Activated CD8-positive, alpha-beta T cell treated with anti-CD3 and anti-CD28 coated beads for 36 hours (primary cell): Measurements from ENCODE around the gene CBY1. TPM values are rescaled to one million over a fixed set of nuclear protein-coding genes. Genes with fewer than 3 reads are reported as not detected.

ENCODE experiments used
- ATAC-seq: fragments of 200-7000 bp; cut with Tn5 transposase; one replicate; pipeline ENCODE4 v1.10.0; 2021; ENCODE audit warnings: mild to moderate bottlenecking, moderate library complexity
- CTCF ChIA-PET: fragments of 350-600 bp; sonication (Branson Sonifier 250); formaldehyde crosslinking; loops from one replicate; lab custom pipeline; 2021; ENCODE audit warnings: antibody characterized with exemption; lab: Charles Lee
- POLR2A ChIA-PET: fragments of 350-600 bp; sonication (Branson Sonifier 250); formaldehyde crosslinking; loops from one replicate; lab custom pipeline; 2021; ENCODE audit warnings: antibody characterized with exemption; lab: Charles Lee
- DNase-seq: peaks from one replicate; pipeline ENCODE4 v3.0.0-alpha.2; 2020
- H3K27ac Mint-ChIP-seq: one replicate; pipeline ENCODE4 v1.8.0; 2021; ENCODE audit warnings: mild to moderate bottlenecking, mixed read lengths
- H3K27me3 Mint-ChIP-seq: one replicate; pipeline ENCODE4 v1.8.0; 2021; ENCODE audit warnings: mixed read lengths
- H3K36me3 Mint-ChIP-seq: one replicate; pipeline ENCODE4 v1.8.0; 2021; ENCODE audit warnings: low read depth, mixed read lengths
- H3K4me1 Mint-ChIP-seq: one replicate; pipeline ENCODE4 v1.8.0; 2021; ENCODE audit warnings: low read depth, mixed read lengths
- H3K4me3 Mint-ChIP-seq: one replicate; pipeline ENCODE4 v1.8.0; 2021; ENCODE audit warnings: mild to moderate bottlenecking, moderate library complexity, mixed read lengths
- H3K9me3 Mint-ChIP-seq: one replicate; pipeline ENCODE4 v1.8.0; 2021; ENCODE audit warnings: mixed read lengths
- intact Hi-C: fragments of 100-400 bp; cut with micrococcal nuclease; formaldehyde crosslinking; loops from one replicate; pipeline ENCODE4 v1.10.0; 2022
- total RNA-seq, 2 experiments: library from RNA; stranded (reverse); gene quantifications; one replicate each; pipeline ENCODE4 v1.2.3, GENCODE V29; 2021
- TF ChIP-seq, protein P1 (sequence below): fragments of 200-600 bp; IDR thresholded peaks from one replicate; pipeline ENCODE4 v1.8.0; 2022; ENCODE audit warnings: antibody characterized with exemption, mild to moderate bottlenecking

CBY1 gene
- total RNA-seq, 2 experiments from 2014 or later, result 15.6 to 15.7 TPM

DNA sequence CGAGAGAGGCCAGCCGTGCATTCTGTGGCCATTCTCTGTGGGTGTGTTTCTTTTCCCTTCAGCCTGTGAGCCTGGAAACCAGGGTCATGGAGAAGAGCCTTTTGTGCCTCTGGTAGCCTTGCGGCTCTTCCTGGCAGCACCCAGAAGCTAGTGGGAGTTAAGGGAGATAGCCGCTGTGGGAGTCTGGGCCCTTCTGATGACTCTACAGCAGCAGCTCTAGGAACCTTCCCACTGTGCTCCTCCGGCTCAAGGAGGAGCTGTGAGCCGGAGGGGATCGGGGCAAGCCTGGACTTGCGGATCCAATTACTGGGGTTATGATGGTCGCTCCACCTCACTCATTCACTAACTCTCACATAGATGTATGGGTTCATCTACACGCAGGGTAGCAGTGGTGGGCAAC lies 59.8 kb downstream of the CBY1 start:
- CTCF ChIA-PET, result interaction anchor here (2.8 to 3.4 kb wide), 2 partner anchors 9 to 17 kb away, joined by 8 to 13 read pairs; no protein-coding TSS in a partner anchor
- Mint-ChIP-seq H3K36me3 (peaks cover 26% of the 10 kb centered on the region), H3K4me1 (peaks cover 27% of the 10 kb centered on the region), H3K4me3 (no peak overlapping the region), H3K27ac (no peak overlapping the region), H3K27me3 (no peaks in the 10 kb centered on the region), H3K9me3 (no peaks in the 10 kb centered on the region)
- TF ChIP-seq, protein P1, sequence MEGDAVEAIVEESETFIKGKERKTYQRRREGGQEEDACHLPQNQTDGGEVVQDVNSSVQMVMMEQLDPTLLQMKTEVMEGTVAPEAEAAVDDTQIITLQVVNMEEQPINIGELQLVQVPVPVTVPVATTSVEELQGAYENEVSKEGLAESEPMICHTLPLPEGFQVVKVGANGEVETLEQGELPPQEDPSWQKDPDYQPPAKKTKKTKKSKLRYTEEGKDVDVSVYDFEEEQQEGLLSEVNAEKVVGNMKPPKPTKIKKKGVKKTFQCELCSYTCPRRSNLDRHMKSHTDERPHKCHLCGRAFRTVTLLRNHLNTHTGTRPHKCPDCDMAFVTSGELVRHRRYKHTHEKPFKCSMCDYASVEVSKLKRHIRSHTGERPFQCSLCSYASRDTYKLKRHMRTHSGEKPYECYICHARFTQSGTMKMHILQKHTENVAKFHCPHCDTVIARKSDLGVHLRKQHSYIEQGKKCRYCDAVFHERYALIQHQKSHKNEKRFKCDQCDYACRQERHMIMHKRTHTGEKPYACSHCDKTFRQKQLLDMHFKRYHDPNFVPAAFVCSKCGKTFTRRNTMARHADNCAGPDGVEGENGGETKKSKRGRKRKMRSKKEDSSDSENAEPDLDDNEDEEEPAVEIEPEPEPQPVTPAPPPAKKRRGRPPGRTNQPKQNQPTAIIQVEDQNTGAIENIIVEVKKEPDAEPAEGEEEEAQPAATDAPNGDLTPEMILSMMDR, result no peak
- POLR2A ChIA-PET, result interaction anchor here (0.8 to 41.0 kb wide), 3 partner anchors 10 to 25 kb away, joined by 3 to 905 read pairs (median 20); partner anchors contain the start of genes GTPBP1 and SUN2
- intact Hi-C loops, result no loop called here
- ATAC-seq (no peak), DNase-seq (no peak)

DNA sequence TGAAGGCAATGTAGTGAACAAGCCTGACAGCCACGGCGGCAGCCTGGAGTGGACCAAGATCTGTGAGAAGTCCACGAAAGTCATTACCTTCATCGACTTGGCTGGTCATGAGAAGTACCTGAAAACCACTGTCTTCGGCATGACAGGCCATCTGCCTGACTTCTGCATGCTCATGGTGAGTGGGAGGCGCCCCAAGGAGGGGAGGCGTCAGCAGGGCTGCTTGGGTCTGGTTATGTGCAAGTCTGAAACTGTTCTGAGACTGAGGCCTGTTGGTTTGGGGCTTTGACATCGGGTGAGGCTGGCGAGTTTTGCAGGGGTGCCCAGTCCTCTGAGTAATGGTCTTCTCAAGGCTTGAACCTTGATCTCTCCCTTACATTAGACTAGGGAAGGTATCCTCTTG lies 60.4 kb downstream of the CBY1 start:
- CTCF ChIA-PET, result interaction anchor here (2.8 to 9.7 kb wide), 3 partner anchors 8 to 18 kb away, joined by 8 to 73 read pairs (median 13); no protein-coding TSS in a partner anchor

DNA sequence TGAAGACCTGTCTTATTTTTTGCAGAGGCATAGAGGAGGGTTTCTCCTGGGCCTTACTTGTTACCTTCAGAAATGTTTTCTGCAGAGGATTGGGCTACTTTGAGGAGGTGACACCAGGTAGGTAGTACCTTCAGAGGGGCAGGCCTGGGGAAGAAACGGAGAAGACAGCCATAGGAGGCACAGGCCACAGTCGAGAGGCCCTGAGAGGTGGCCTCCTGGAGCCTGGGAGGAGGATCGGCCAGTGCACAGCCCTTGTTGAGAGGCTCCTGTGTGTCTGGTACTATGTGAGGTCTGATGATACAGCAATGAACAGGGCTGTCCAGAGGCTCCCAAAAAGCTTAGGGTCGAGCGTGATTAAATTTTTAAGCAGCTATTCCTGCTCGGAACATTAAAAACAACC lies 60.8 kb downstream of the CBY1 start:
- ChIA-PET CTCF (interaction anchor here (9.7 kb wide), 1 partner anchor 18 kb away, joined by 73 read pairs; no protein-coding TSS in a partner anchor), POLR2A (interaction anchor here (3.2 to 41.0 kb wide), 2 partner anchors 11 to 25 kb away, joined by 20 to 905 read pairs; partner anchors contain the start of genes GTPBP1 and SUN2)
- peaks cover 29% of the 10 kb centered on the region for H3K36me3 Mint-ChIP-seq
- H3K27ac Mint-ChIP-seq, result no peak overlapping the region
- TF ChIP-seq, protein P1, result no peak
- peaks cover 22% of the 10 kb centered on the region for H3K4me1 Mint-ChIP-seq
- no peaks in the 10 kb centered on the region for H3K27me3 Mint-ChIP-seq
- no peak for ATAC-seq
- H3K4me3 Mint-ChIP-seq, result no peak overlapping the region
- no peaks in the 10 kb centered on the region for H3K9me3 Mint-ChIP-seq
- no peak for DNase-seq
- intact Hi-C loops, result no loop called here

More for the DNA sequence above, 60.4 kb downstream of the CBY1 start:
- Mint-ChIP-seq H3K27ac (no peak overlapping the region), H3K27me3 (no peaks in the 10 kb centered on the region), H3K4me3 (no peak overlapping the region), H3K9me3 (no peaks in the 10 kb centered on the region), H3K4me1 (peaks cover 26% of the 10 kb centered on the region), H3K36me3 (peaks cover 29% of the 10 kb centered on the region)
- intact Hi-C loops, result no loop called here
- ATAC-seq (no peak), DNase-seq (no peak)
- TF ChIP-seq, protein P1, result no peak
- POLR2A ChIA-PET, result interaction anchor here (0.8 to 41.0 kb wide), 3 partner anchors 10 to 25 kb away, joined by 3 to 905 read pairs (median 20); partner anchors contain the start of genes GTPBP1 and SUN2

DNA sequence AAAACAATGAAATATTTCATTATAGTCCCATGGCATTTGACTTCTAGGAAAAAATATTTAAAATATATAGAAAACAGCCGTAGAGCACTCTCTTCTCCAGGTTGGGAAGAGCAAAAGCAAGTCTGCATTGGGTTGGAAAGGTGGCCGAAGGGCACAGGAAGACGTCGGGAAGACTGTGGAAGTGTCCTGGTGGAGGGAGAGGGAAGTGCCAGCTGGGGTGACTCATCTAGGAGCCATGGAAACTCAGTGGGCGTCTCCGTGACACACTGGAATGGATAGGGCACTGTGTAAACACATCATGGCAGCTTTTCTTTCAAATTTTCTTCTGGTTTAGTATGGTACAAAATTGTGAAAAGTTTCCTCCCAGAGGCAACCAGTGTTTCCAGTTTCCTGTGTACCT lies 62.0 kb downstream of the CBY1 start:
- no peaks in the 10 kb centered on the region for H3K27me3 Mint-ChIP-seq
- TF ChIP-seq, protein P1, result no peak
- H3K9me3 Mint-ChIP-seq, result no peaks in the 10 kb centered on the region
- ChIA-PET CTCF (interaction anchor here (9.7 kb wide), 1 partner anchor 16 kb away, joined by 73 read pairs; no protein-coding TSS in a partner anchor), POLR2A (interaction anchor here (3.2 to 41.0 kb wide), 2 partner anchors 12 to 23 kb away, joined by 20 to 905 read pairs; partner anchors contain the start of genes GTPBP1 and SUN2)
- peaks cover 29% of the 10 kb centered on the region for H3K36me3 Mint-ChIP-seq
- H3K4me3 Mint-ChIP-seq, result no peak overlapping the region
- H3K27ac Mint-ChIP-seq, result no peak overlapping the region
- ATAC-seq, result no peak
- peaks cover 12% of the 10 kb centered on the region for H3K4me1 Mint-ChIP-seq
- no peak for DNase-seq
- intact Hi-C loops, result no loop called here

DNA sequence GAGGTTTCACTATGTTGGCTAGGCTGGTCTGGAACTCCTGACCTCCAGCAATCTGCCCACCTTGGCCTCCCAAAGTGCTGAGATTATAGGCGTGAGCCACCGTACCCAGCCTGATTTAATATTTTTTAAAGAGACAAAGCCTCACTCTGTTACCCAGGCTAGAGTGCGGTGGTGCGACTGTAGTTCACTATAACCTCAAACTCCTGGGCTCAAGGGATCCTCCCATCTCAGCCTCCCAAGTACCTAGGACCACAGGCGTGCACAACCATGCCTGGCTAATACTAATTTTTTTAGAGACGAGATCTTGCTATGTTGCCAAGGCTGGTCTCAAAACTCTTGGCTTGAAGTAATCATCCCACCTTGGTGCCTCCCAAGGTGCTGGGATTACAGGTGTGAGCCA lies 62.8 kb downstream of the CBY1 start:
- H3K4me3 Mint-ChIP-seq, result no peak overlapping the region
- H3K36me3 Mint-ChIP-seq, result peaks cover 35% of the 10 kb centered on the region
- no peaks in the 10 kb centered on the region for H3K27me3 Mint-ChIP-seq
- H3K9me3 Mint-ChIP-seq, result no peaks in the 10 kb centered on the region
- no peak for ATAC-seq
- ChIA-PET CTCF (interaction anchor here (9.7 kb wide), 1 partner anchor 16 kb away, joined by 73 read pairs; no protein-coding TSS in a partner anchor), POLR2A (interaction anchor here (1.3 to 41.0 kb wide), 2 partner anchors 12 to 23 kb away, joined by 5 to 905 read pairs; partner anchors contain the start of gene SUN2)
- peaks cover 6% of the 10 kb centered on the region for H3K4me1 Mint-ChIP-seq
- intact Hi-C loops, result no loop called here
- TF ChIP-seq, protein P1, result no peak
- no peak for DNase-seq
- no peak overlapping the region for H3K27ac Mint-ChIP-seq
